GM13977 (cell line): Measurements from ENCODE around the gene LPP.

Source experiments
- DNase-seq: peaks from one replicate; pipeline ENCODE4 v3.0.0; 2012; ENCODE audit warnings: low spot score
- in situ Hi-C: fragments of 300-500 bp; cut with MboI; formaldehyde crosslinking; loops from one replicate; pipeline ENCODE4 v1.12.0; 2022; ENCODE audit warnings: low sequenced_read_pairs, low pct_unique_long_range_greater_than_20kb, mixed read lengths, inconsistent platforms; ENCODE audit not compliant: unreplicated experiment
- TF ChIP-seq, protein P1 (sequence below): IDR thresholded peaks from 2 replicates; pipeline ENCODE4 v1.5.1; 2012; ENCODE audit warnings: mild to moderate bottlenecking, control low read depth; ENCODE audit not compliant: insufficient read depth; ENCODE audit errors: extremely low read depth, missing control alignments

LPP gene

DNA sequence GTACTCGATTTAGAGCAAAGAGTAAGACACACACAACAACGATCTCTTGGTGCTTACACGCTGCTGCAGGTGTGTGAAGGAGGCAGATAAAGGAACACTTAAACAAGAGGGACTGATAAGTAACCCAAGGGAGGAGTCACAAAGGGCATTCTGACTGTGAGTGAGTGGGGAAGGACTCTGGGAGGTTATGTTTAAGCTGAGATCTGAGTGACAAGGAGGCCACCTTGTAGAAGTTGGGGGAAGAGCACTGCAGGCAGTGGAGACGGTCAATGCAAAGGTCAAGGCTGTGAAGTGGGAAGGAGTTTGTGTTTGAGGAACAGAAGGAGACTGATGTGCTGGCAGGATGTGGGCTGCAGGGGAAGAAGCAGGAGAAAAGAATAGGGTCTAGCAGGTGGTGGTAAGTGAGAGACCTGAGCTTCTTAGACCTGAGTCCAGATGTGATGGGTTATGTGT is 63.1 kb downstream of the LPP start:
- DNase-seq: no peak
- TF ChIP-seq, protein P1, sequence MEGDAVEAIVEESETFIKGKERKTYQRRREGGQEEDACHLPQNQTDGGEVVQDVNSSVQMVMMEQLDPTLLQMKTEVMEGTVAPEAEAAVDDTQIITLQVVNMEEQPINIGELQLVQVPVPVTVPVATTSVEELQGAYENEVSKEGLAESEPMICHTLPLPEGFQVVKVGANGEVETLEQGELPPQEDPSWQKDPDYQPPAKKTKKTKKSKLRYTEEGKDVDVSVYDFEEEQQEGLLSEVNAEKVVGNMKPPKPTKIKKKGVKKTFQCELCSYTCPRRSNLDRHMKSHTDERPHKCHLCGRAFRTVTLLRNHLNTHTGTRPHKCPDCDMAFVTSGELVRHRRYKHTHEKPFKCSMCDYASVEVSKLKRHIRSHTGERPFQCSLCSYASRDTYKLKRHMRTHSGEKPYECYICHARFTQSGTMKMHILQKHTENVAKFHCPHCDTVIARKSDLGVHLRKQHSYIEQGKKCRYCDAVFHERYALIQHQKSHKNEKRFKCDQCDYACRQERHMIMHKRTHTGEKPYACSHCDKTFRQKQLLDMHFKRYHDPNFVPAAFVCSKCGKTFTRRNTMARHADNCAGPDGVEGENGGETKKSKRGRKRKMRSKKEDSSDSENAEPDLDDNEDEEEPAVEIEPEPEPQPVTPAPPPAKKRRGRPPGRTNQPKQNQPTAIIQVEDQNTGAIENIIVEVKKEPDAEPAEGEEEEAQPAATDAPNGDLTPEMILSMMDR: no peak
- in situ Hi-C loops: no loop called here

DNA sequence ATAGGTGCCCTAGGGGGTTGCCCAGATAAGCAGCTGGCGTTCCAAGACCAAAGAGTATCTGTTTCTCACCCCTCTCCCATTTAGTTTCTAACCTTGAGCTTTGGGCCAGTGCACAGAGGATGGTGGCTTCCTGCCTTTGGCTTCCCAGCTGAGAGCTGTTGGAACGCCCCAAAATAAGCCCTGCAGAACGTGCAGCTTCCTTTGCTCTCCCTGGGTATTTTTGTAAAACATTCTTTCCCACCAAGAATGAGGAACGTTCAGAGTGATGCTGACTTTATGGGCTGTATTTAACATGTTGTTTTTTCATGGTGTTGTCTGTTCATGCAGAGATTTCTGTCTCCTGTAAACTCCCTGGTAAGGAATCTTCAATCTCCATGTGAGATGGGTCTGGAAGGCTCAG is 63.8 kb downstream of the LPP start:
- TF ChIP-seq, protein P1: no peak
- in situ Hi-C loops: no loop called here
- no peak for DNase-seq

DNA sequence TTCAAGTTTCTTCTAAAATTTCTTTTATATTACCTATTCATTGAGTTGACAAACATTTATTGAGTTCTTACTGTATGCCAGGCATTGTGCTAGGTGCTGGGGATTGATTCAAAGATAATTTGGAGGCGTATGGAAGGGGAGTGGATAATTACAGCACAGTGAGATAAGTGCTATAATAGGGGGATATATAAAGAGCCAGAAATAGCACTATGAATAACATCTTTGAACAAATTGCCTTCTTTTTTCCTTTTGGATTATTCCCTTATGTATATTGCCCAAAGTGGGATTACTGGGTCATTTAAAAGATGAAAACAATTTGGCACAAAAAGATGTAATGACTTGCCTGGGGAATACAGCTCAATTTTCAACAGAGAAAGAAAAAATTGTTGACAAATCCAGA is 64.6 kb downstream of the LPP start:
- DNase-seq: no peak
- in situ Hi-C loops: no loop called here
- TF ChIP-seq, protein P1: no peak

DNA sequence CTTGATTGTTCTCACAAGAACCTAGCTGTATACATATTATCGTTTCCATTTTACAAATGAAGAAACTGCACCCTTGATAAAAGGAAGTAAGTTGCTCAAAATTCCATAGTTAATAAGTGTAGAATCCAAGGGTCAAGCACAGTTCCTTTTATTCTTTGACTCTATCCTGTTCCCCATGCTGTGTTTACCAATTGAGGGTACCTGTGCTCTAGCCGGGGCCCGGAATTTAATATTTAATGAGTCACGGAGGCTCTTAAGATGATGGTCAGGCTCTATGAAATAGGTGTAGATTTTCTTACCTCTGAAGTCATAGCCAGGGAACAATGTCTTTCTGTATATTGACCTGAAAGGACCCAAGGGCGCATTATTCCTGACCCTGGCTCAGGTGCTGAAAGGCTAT is 65.2 kb downstream of the LPP start:
- in situ Hi-C loops: no loop called here
- TF ChIP-seq, protein P1: no peak
- DNase-seq: no peak

DNA sequence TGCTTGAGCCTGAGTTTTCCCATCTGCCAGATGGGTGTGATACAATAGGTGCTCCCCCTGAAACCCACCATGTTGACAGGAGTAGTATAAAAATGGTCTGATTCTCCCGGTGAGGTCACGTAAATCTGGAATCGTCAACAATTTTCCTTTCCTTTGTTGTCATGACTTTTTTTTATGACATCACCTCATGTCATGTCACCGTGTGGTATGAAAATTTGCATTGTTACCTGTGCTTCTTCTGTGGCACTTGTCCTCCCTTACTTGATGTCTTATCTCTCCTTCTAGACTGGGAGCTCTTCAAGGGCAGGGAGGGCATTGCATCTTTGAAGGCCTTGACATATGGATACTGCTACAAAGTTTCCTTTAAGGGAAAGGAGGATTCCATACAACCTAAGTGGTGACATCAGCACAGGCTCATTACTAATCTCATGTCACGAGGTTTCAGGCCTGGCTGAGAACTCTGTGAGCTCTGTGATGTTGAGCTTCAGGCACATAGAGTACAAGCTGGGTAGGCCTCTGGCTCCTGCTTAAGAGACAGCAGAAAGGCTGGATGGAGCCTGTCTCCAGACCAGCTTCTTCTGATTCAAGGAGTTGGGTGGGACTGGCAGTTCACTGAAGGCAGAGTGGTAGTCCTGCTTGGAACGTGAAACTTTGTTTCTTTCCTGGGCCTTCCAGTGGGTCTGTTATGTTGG is 66.3 kb downstream of the LPP start:
- TF ChIP-seq, protein P1: no peak
- in situ Hi-C loops: no loop called here
- DNase-seq: no peak

DNA sequence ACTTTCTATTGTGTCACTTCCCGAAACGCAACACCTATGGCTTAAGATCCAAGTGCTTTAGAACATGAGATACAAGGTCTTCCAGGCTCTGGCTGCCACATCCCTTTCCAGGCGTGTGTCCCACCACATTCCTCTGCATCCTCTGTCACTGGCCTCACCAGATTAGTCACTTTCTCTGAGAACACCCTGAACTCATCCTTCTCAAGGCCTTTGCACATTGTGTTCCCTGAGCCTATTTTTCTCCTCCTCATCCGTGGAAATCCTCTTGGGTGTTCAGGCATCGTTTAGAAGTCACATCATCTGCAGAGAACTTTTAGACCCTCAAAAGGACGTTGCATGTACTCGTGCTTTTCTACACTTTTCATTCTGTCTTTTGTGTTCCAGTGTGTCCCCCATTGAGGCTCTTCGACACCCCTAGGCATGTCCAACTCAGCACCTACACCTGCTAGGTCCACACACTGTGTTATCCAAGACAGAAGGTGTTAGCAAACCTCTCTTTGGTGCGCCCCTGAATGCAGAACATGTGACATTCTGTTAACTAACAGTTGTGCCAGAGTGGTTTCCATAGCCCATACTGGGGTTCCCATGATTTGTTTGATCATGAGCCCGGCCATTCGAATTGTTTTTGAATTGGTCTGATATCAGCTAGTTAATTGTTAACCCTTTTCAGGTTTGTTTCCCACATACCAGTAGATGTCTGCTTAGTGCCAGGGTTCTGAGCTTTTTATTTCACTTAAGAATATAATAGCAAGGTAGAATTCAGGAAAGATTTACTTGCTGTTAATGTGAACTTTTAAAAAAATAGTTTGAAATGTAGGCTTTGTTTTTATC is 67.2 kb downstream of the LPP start:
- in situ Hi-C loops: no loop called here
- TF ChIP-seq, protein P1: no peak
- DNase-seq: no peak
